ENCODE data around the gene CSNK1A1. TPM values are rescaled to one million over a fixed set of nuclear protein-coding genes. Genes with fewer than 3 reads are reported as not detected.

Gene CSNK1A1
- total and polyA plus RNA-seq, 3 donors from 2014 or later: 129 to 192 (median 148) TPM

- intact Hi-C loops (cut with DNase I; ENCODE audit: low total_unique reads): loop anchor here (5.0 kb wide), 1 partner anchor 109 kb away; the partner anchor contains the start of gene CSNK1A1
- 64 to 75% methylated on average over 7 of the region's 7 CpGs for WGBS, 2 donors
- peaks cover 14% of the 10 kb centered on the region for H3K4me1 ChIP-seq
- no peak for TF ChIP-seq POLR2A (IDR thresholded peaks at IDR 0.05)
- TF ChIP-seq, protein P1, sequence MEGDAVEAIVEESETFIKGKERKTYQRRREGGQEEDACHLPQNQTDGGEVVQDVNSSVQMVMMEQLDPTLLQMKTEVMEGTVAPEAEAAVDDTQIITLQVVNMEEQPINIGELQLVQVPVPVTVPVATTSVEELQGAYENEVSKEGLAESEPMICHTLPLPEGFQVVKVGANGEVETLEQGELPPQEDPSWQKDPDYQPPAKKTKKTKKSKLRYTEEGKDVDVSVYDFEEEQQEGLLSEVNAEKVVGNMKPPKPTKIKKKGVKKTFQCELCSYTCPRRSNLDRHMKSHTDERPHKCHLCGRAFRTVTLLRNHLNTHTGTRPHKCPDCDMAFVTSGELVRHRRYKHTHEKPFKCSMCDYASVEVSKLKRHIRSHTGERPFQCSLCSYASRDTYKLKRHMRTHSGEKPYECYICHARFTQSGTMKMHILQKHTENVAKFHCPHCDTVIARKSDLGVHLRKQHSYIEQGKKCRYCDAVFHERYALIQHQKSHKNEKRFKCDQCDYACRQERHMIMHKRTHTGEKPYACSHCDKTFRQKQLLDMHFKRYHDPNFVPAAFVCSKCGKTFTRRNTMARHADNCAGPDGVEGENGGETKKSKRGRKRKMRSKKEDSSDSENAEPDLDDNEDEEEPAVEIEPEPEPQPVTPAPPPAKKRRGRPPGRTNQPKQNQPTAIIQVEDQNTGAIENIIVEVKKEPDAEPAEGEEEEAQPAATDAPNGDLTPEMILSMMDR (IDR thresholded peaks at IDR 0.05): no peak
- H3K36me3 ChIP-seq (ENCODE audit: low read depth, missing control alignments): no peaks in the 10 kb centered on the region
- no peak for DNase-seq
- H3K9me3 ChIP-seq: no peaks in the 10 kb centered on the region
- no peaks in the 10 kb centered on the region for H3K27me3 ChIP-seq
- peak overlapping the region in 1 of 2 donors; percentile 78 for H3K27ac ChIP-seq
- H3K4me3 ChIP-seq: no peak overlapping the region
These were observed 108.0 kb downstream of the CSNK1A1 start for GRCh38 chr5:149443210-149443609.

GRCh38 chr5:149442563-149443182, 108.6 kb downstream of the CSNK1A1 start:
- no peaks in the 10 kb centered on the region for H3K27me3 ChIP-seq
- TF ChIP-seq, protein P1 (IDR thresholded peaks at IDR 0.05): peak; percentile 90 to 92 (median 92)
- no peak for TF ChIP-seq POLR2A (IDR thresholded peaks at IDR 0.05)
- WGBS, 2 donors: 27 to 32% methylated on average over 10 to 17 of the region's 17 CpGs
- H3K4me1 ChIP-seq: peaks cover 15% of the 10 kb centered on the region
- DNase-seq: peak; percentile 87
- no peaks in the 10 kb centered on the region for H3K36me3 ChIP-seq (ENCODE audit: low read depth, missing control alignments)
- H3K9me3 ChIP-seq: no peaks in the 10 kb centered on the region
- H3K27ac ChIP-seq: peak overlapping the region; percentile 78 to 79
- H3K4me3 ChIP-seq: no peak overlapping the region
- intact Hi-C loops (cut with DNase I; ENCODE audit: low total_unique reads): loop anchor here (5.0 kb wide), 1 partner anchor 110 kb away; the partner anchor contains the start of gene CSNK1A1

Other genes starting within 250 kb of the CSNK1A1 start
- 10 to 100 TPM; 13.3 to 14.3 TPM for gene GRPEL2, start 205.9 kb downstream of the CSNK1A1 start, total RNA-seq
- 11.6 TPM for gene GRPEL2, start 205.9 kb downstream of the CSNK1A1 start, polyA plus RNA-seq (ENCODE audit: insufficient read depth, low read depth, low replicate concordance)
- 10 to 100 TPM; 29.9 to 30.5 TPM for gene PCYOX1L, start 193.4 kb downstream of the CSNK1A1 start, total RNA-seq
- 24.6 TPM for gene PCYOX1L, start 193.4 kb downstream of the CSNK1A1 start, polyA plus RNA-seq (ENCODE audit: insufficient read depth, low read depth, low replicate concordance)
- gene IL17B, start 172.1 kb downstream of the CSNK1A1 start, total RNA-seq: 10 to 100 TPM in 1 of 2 donors, 1 to 10 TPM in 1; 4.7 to 12.4 TPM
- 5.0 TPM for gene IL17B, start 172.1 kb downstream of the CSNK1A1 start, polyA plus RNA-seq (ENCODE audit: insufficient read depth, low read depth, low replicate concordance)
- gene ARHGEF37, start 30.1 kb upstream of the CSNK1A1 start, total RNA-seq: 10 to 100 TPM; 13.4 to 17.8 TPM
- 12.9 TPM for gene ARHGEF37, start 30.1 kb upstream of the CSNK1A1 start, polyA plus RNA-seq (ENCODE audit: insufficient read depth, low read depth, low replicate concordance)
- 1 to 10 TPM; 6.1 to 7.6 TPM for gene PPARGC1B, start 178.9 kb upstream of the CSNK1A1 start, total RNA-seq
- 2.3 TPM for gene PPARGC1B, start 178.9 kb upstream of the CSNK1A1 start, polyA plus RNA-seq (ENCODE audit: insufficient read depth, low read depth, low replicate concordance)